Measurements from ENCODE around the gene WDR4. TPM values are rescaled to one million over a fixed set of nuclear protein-coding genes. Genes with fewer than 3 reads are reported as not detected.

WDR4 gene
- total and polyA plus RNA-seq, 2 of the 4 experiments (the other 2 are of a cell fraction), result 11.3 to 20.8 TPM

DNA sequence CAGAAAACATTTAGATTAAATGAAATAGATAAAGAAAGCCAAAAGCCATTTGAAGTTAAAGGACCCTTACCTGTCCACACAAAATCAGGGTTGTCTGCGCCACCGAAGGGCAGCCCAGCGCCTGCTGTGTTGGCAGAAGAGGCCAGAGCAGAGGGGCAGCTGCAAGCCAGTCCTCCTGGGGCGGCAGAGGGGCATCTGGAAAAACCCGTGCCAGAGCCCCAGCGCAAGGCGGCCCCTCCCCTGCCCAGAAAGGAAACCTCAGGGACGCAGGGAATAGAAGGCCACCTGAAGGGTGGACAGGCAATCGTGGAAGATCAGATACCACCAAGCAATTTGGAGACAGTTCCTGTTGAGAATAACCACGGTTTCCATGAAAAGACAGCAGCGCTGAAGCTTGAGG lies 24.5 kb upstream of the WDR4 start:
- Histone ChIP-seq H3K9me1 (ENCODE audit: insufficient read depth, low read length) (peaks cover 2% of the 10 kb centered on the region; the same call in 1 of the 2 replicates), H3K23ac (ENCODE audit: low read depth, low read length) (no peak overlapping the region), H3K9me3 (ENCODE audit: control insufficient read depth, insufficient read depth, low read length) (no peaks in the 10 kb centered on the region), H3K79me1 (ENCODE audit: low read depth in 1 of 2, low read length in 2 of 2) (peaks cover 10 to 44% of the 10 kb centered on the region in 2 experiments), H2BK5ac (ENCODE audit: low read depth, low read length, poor library complexity, severe bottlenecking) (no peak overlapping the region), H3K27ac (ENCODE audit: insufficient read depth, low read length) (no peak overlapping the region), H3K18ac (ENCODE audit: low read depth, low read length) (no peak overlapping the region), H3K9ac (ENCODE audit: low read depth, low read length) (no peak overlapping the region), H2BK15ac (ENCODE audit: low read depth, low read length) (no peak overlapping the region), H4K8ac (ENCODE audit: low read depth in 2 of 2, low read length in 2 of 2) (no peak overlapping the region), H3K4me1 (ENCODE audit: control insufficient read depth, insufficient read depth, low read length) (no peaks in the 10 kb centered on the region), H3K4me2 (ENCODE audit: low read depth, low read length) (no peak overlapping the region), H2BK20ac (ENCODE audit: low read depth, low read length) (no peak overlapping the region), H4K91ac (ENCODE audit: insufficient read depth, low read depth, low read length) (no peak overlapping the region), H2AK5ac (ENCODE audit: low read depth, low read length) (no peak overlapping the region), H3K27me3 (ENCODE audit: control insufficient read depth, insufficient read depth, low read length) (no peaks in the 10 kb centered on the region), H3K14ac (replicated peaks; ENCODE audit: low read depth, low read length) (no peak overlapping the region), H3K56ac (ENCODE audit: extremely low read depth, insufficient read depth, low read length) (no peak overlapping the region), H3K4ac (ENCODE audit: low read depth, low read length) (no peak overlapping the region), H3K4me3 (ENCODE audit: insufficient read depth, low read depth, low read length) (no peak overlapping the region), H4K20me1 (ENCODE audit: insufficient read depth, low read length) (peaks cover 21% of the 10 kb centered on the region), H2BK120ac (ENCODE audit: low read depth, low read length) (no peak overlapping the region), H2AFZ (replicated peaks; ENCODE audit: low read length, poor library complexity) (no peak overlapping the region), H2AK9ac (replicated peaks; ENCODE audit: low read depth, low read length, poor library complexity) (no peak overlapping the region), H4K5ac (ENCODE audit: low read depth, low read length) (no peak overlapping the region), H3K36me3 (ENCODE audit: control insufficient read depth, insufficient read depth, low read length) (peaks cover 45% of the 10 kb centered on the region)
- in situ Hi-C loops (cut with MboI; ENCODE audit: low sequenced_read_pairs), result no loop called here
- no TSS peak for BruUV-seq (replicated peaks)
- 100% methylated on average over 4 of the region's 11 CpGs; no CpG with 5 or more reads in 1 of the 2 experiments for WGBS, 2 experiments (ENCODE audit: extremely low coverage in 2 of 2, insufficient read length in 1 of 2)
- ChIA-PET POLR2A (ENCODE audit: unreplicated experiment) (no interaction called here), CTCF (no interaction called here)
- DNase-seq, result no peak
- no peak for TF ChIP-seq BHLHE40 (IDR thresholded peaks at IDR 0.05; ENCODE audit: low read depth, low read length)
- TF ChIP-seq CEBPB (IDR thresholded peaks at IDR 0.05; ENCODE audit: low read depth, low read length), result no peak
- no peak for ATAC-seq (ENCODE audit: low read depth)
- intact Hi-C loops (cut with micrococcal nuclease), result no loop called here
- dilution Hi-C loops (cut with HindIII; ENCODE audit: low sequenced_read_pairs, unreplicated experiment), result no loop called here
